ENCODE data around the gene SLIT3. TPM values are rescaled to one million over a fixed set of nuclear protein-coding genes. Genes with fewer than 3 reads are reported as not detected.

SLIT3 gene
- polyA plus RNA-seq, 1 of the 3 experiments (the other 2 are of a cell fraction) = 119 TPM

DNA sequence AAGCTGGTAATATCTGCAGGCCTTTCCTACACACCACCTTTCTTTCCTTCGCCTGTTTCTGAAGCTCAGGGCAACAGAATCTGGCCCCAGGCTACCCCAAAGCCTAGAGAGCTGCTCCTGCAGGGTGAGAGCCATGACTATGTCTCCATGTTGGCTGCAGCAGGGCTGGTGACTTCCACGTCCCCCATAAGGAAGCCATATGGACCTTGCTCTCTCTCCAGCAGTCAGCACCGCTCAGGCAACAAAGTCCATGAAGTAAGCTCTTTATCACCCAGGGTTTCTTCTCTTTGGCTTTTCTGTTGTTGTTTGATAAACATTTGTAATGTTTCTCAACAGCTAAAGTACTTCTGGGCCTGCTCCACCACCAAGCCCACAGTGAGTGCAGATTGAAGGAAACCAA, 125.2 kb downstream of the SLIT3 start (continued):
- TF ChIP-seq, protein P1, sequence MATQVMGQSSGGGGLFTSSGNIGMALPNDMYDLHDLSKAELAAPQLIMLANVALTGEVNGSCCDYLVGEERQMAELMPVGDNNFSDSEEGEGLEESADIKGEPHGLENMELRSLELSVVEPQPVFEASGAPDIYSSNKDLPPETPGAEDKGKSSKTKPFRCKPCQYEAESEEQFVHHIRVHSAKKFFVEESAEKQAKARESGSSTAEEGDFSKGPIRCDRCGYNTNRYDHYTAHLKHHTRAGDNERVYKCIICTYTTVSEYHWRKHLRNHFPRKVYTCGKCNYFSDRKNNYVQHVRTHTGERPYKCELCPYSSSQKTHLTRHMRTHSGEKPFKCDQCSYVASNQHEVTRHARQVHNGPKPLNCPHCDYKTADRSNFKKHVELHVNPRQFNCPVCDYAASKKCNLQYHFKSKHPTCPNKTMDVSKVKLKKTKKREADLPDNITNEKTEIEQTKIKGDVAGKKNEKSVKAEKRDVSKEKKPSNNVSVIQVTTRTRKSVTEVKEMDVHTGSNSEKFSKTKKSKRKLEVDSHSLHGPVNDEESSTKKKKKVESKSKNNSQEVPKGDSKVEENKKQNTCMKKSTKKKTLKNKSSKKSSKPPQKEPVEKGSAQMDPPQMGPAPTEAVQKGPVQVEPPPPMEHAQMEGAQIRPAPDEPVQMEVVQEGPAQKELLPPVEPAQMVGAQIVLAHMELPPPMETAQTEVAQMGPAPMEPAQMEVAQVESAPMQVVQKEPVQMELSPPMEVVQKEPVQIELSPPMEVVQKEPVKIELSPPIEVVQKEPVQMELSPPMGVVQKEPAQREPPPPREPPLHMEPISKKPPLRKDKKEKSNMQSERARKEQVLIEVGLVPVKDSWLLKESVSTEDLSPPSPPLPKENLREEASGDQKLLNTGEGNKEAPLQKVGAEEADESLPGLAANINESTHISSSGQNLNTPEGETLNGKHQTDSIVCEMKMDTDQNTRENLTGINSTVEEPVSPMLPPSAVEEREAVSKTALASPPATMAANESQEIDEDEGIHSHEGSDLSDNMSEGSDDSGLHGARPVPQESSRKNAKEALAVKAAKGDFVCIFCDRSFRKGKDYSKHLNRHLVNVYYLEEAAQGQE (IDR thresholded peaks at IDR 0.05; ENCODE audit: low read depth, low read length) = no peak
- TF ChIP-seq CHD2 (IDR thresholded peaks at IDR 0.05; ENCODE audit: low read length, partially characterized antibody) (no peak), POLR2AphosphoS5 (IDR thresholded peaks at IDR 0.05; ENCODE audit: low read depth, low read length) (no peak)

GRCh38 chr5:169174923-169175322, 126.0 kb downstream of the SLIT3 start:
- Histone ChIP-seq H3K36me3 (replicated peaks in 1 of 2; ENCODE audit: control insufficient read depth in 1 of 2, insufficient read depth in 2 of 2, low read length in 1 of 2) (peaks cover 0 to 29% of the 10 kb centered on the region in 2 experiments), H3K9me3 (no peaks in the 10 kb centered on the region), H2AFZ (ENCODE audit: low read depth) (no peak overlapping the region), H3K9me2 (no peaks in the 10 kb centered on the region), H3F3A (replicated peaks; ENCODE audit: insufficient read depth) (no peaks in the 10 kb centered on the region), H3K27ac (ENCODE audit: low read depth in 2 of 2, low read length in 1 of 2) (peak overlapping the region; percentile 61 to 95; a peak in 3 of 4 replicates), H3K4me2 (no peak overlapping the region), H3K79me2 (ENCODE audit: insufficient read depth) (peaks cover 6% of the 10 kb centered on the region; the same call in 1 of the 2 replicates), H3K4me3 (ENCODE audit: low read depth in 2 of 2, low read length in 1 of 2) (no peak overlapping the region), H3K4me1 (ENCODE audit: control insufficient read depth in 1 of 2, insufficient read depth in 2 of 2, low read depth in 1 of 2, low read length in 1 of 2) (peaks cover 0 to 44% of the 10 kb centered on the region in 2 experiments; a peak in 2 of 4 replicates), H3K27me3 (ENCODE audit: insufficient read depth) (no peaks in the 10 kb centered on the region), H3K9ac (no peak overlapping the region), H4K20me1 (ENCODE audit: insufficient read depth) (no peaks in the 10 kb centered on the region)
- no peak for DNase-seq
- ChIA-PET CTCF (interaction anchor here (0.9 to 2.5 kb wide), 7 partner anchors 8 to 187 kb away, joined by 3 to 11 read pairs (median 5); partner anchors contain the start of gene SLIT3), POLR2A (no interaction called here)
- TF ChIP-seq NRF1 (IDR thresholded peaks at IDR 0.05; ENCODE audit: low read depth, low read length) = no peak
- TF ChIP-seq, protein P2, sequence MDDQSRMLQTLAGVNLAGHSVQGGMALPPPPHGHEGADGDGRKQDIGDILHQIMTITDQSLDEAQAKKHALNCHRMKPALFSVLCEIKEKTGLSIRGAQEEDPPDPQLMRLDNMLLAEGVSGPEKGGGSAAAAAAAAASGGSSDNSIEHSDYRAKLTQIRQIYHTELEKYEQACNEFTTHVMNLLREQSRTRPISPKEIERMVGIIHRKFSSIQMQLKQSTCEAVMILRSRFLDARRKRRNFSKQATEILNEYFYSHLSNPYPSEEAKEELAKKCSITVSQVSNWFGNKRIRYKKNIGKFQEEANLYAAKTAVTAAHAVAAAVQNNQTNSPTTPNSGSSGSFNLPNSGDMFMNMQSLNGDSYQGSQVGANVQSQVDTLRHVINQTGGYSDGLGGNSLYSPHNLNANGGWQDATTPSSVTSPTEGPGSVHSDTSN (IDR thresholded peaks at IDR 0.05) = peak; percentile 80
- TF ChIP-seq ELF1 (IDR thresholded peaks at IDR 0.05) = no peak
- peak in 1 of 2 experiments; percentile 42; a peak in 1 of 4 replicates for TF ChIP-seq EP300 (IDR thresholded peaks at IDR 0.05; ENCODE audit: borderline replicate concordance in 1 of 2, low read depth in 1 of 2, low read length in 1 of 2)
- peak; percentile 72; the same call in 1 of the 2 replicates for TF ChIP-seq TCF12 (IDR thresholded peaks at IDR 0.05)
- peak; percentile 67; the same call in 1 of the 2 replicates for TF ChIP-seq FOSL2 (IDR thresholded peaks at IDR 0.05; ENCODE audit: borderline replicate concordance, low read depth)
- TF ChIP-seq FOXJ3 (CRISPR knock-in tag; IDR thresholded peaks at IDR 0.05) = no peak
- peak; percentile 33; the same call in 1 of the 2 replicates for TF ChIP-seq NFIC (IDR thresholded peaks at IDR 0.05; ENCODE audit: borderline replicate concordance)
- peak; percentile 58 for TF ChIP-seq JUND (IDR thresholded peaks at IDR 0.05)
- 27% methylated on average over 1 of the region's 1 CpG for WGBS (ENCODE audit: low lambda C conversion rate)

Data from SK-N-SH (cell line).